PFSK-1 (cell line): Measurements from ENCODE around the gene KPNA1.

Experiments
- FOXP2 ChIP-seq: optimal IDR thresholded peaks from 2 replicates; pipeline ENCODE3; 2011; ENCODE audit warnings: borderline replicate concordance, control low read depth, inconsistent platforms; ENCODE audit not compliant: insufficient read depth; ENCODE audit errors: extremely low read length, extremely low read depth
- POLR2AphosphoS5 ChIP-seq: IDR thresholded peaks from 2 replicates; pipeline ENCODE4 v1.6.1; 2012; ENCODE audit warnings: low read depth, mild to moderate bottlenecking, control low read depth, low read length, moderate library complexity
- SIN3A ChIP-seq: IDR thresholded peaks from 2 replicates; pipeline ENCODE4 v1.6.1; 2012; ENCODE audit warnings: mild to moderate bottlenecking, low read length, moderate library complexity, borderline replicate concordance; ENCODE audit not compliant: insufficient read depth
- TAF1 ChIP-seq: IDR thresholded peaks from 2 replicates; pipeline ENCODE4 v1.6.1; 2012; ENCODE audit warnings: low read length, control low read depth, borderline replicate concordance; ENCODE audit not compliant: insufficient read depth

GRCh38 chr3:122461806-122462205 lies 52.9 kb downstream of the KPNA1 start:
- TF ChIP-seq TAF1 (no peak), FOXP2 (no peak), POLR2AphosphoS5 (no peak), SIN3A (no peak)
